ENCODE measurements around the gene MAG. TPM values are rescaled to one million over a fixed set of nuclear protein-coding genes. Genes with fewer than 3 reads are reported as not detected.

The MAG gene
- total RNA-seq, 1 donor from 2014 or later, result not detected

DNA sequence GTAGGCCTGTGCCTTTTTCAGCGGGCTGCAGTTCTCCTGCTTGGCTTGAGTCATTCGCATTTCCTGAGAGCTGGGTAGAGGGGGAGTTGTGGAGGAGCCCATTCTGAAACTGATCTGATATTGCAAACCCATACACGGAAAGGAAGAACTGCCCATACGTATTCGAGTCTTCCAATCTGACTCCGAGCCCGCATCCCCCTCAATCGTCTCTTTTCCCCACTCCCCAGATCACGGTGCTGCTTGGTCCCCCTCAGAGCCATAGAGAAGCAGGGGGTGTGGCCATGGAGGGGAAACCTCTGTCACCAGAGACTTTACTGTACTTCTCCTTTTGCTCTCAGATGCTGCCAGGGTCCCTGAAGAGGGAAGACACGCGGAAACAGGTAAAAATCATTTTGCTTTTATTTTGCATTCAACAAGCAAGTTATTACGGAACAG is 36.9 kb downstream of the MAG start, which contains the start of gene CD22:
Gene CD22 (plus strand): TSS at position 337 of the 435 bp plus-strand sequence. CDS start 2,854 bp downstream, outside the sequence.
- ATAC-seq, result peak in 1 of 2 donors; percentile 36
- TF ChIP-seq, protein P1, sequence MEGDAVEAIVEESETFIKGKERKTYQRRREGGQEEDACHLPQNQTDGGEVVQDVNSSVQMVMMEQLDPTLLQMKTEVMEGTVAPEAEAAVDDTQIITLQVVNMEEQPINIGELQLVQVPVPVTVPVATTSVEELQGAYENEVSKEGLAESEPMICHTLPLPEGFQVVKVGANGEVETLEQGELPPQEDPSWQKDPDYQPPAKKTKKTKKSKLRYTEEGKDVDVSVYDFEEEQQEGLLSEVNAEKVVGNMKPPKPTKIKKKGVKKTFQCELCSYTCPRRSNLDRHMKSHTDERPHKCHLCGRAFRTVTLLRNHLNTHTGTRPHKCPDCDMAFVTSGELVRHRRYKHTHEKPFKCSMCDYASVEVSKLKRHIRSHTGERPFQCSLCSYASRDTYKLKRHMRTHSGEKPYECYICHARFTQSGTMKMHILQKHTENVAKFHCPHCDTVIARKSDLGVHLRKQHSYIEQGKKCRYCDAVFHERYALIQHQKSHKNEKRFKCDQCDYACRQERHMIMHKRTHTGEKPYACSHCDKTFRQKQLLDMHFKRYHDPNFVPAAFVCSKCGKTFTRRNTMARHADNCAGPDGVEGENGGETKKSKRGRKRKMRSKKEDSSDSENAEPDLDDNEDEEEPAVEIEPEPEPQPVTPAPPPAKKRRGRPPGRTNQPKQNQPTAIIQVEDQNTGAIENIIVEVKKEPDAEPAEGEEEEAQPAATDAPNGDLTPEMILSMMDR (IDR thresholded peaks at IDR 0.05), result no peak
- DNase-seq, result no peak
- Histone ChIP-seq H3K9me3 (no peaks in the 10 kb centered on the region), H3K36me3 (no peaks in the 10 kb centered on the region), H3K4me3 (no peak within 1 kb of the TSS), H3K4me1 (no peaks in the 10 kb centered on the region), H3K27ac (no peak within 1 kb of the TSS), H3K27me3 (ENCODE audit: low read depth) (peaks cover 20% of the 10 kb centered on the region)
- intact Hi-C loops (cut with DNase I), result no loop called here

DNA sequence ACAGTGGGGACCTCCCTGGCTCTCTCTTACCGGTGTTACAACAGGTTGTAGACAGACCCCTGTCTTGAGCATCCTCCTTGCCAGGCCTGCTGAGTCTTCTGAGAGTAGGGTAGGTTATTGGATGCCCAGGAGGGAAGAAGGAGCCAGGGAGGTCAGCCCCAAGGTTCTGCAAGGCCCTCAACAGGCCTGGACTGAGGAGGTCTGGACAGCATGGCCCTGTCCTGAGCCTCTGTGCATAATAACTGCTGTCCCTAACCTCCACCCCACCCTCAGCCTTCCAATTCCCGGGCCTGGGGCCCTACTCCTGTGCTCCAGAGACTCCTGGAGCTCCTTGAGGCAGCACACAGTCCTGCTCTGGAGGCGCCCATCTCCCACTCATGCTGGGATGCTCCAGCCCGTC is 37.4 kb downstream of the MAG start:
- H3K4me1 ChIP-seq, result no peaks in the 10 kb centered on the region
- DNase-seq (no peak), ATAC-seq (peak in 1 of 2 donors; percentile 38)
- H3K27ac ChIP-seq, result no peak overlapping the region
- peaks cover 24% of the 10 kb centered on the region for H3K27me3 ChIP-seq (ENCODE audit: low read depth)
- no peak overlapping the region for H3K4me3 ChIP-seq
- intact Hi-C loops (cut with DNase I), result no loop called here
- no peaks in the 10 kb centered on the region for H3K36me3 ChIP-seq
- TF ChIP-seq, protein P1 (IDR thresholded peaks at IDR 0.05), result no peak
- no peaks in the 10 kb centered on the region for H3K9me3 ChIP-seq

DNA sequence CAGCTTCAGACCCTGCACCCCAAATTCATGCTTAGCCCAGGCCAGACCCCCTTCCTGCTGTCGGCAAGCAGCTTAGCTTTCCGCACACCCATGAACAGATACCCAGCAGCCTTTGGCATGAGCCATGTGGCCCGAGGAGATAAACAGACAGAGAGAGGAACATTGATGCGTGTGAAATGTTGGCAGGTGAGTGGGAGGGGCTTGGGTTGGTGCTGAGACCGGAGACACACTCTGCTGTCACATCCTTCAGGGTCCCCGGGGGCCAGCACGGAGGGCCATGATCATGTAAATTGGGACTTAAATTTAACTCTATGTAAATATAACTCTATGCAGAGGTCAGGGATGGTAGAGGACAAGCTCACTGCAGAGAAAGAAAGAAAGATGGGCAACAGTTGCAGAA is 38.5 kb downstream of the MAG start:
- Histone ChIP-seq H3K4me1 (no peaks in the 10 kb centered on the region), H3K36me3 (no peaks in the 10 kb centered on the region), H3K4me3 (no peak overlapping the region), H3K27me3 (ENCODE audit: low read depth) (peaks cover 26% of the 10 kb centered on the region), H3K27ac (no peak overlapping the region), H3K9me3 (no peaks in the 10 kb centered on the region)
- DNase-seq, result no peak
- peak in 1 of 2 donors; percentile 10 for ATAC-seq
- intact Hi-C loops (cut with DNase I), result no loop called here
- TF ChIP-seq, protein P1 (IDR thresholded peaks at IDR 0.05), result no peak

DNA sequence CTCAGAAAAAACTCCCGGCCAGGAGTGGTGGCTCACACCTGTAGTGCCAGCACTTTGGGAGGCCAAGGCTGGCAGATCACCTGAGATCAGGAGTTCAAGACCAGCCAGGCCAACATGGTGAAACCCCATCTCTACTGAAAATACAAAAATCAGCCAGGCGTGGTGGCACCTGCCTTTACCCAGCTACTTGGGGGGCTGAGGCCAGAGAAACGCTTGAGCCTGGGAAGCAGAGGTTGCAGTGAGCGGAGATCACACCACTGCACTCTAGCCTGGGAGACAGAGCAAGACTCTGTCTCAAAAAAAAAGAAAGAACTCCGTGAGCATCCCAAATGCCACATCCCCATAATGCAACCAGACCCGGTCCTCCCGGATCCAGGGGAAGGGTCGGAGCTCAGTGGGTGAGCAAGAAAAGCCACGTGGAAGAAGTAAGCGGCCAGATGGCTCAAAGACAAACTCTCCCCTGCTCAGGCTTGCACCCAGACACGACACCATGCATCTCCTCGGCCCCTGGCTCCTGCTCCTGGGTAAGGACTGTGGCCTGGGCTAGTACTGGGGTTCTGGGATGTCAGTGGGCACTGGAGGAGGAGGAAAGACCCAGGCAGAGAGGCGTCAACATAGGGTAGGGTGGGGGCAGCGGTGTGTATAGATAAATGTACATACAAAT is 39.7 kb downstream of the MAG start:
- H3K27me3 ChIP-seq (ENCODE audit: low read depth), result peaks cover 26% of the 10 kb centered on the region
- no peaks in the 10 kb centered on the region for H3K36me3 ChIP-seq
- no peaks in the 10 kb centered on the region for H3K4me1 ChIP-seq
- no peak for DNase-seq
- TF ChIP-seq, protein P1 (IDR thresholded peaks at IDR 0.05), result no peak
- H3K9me3 ChIP-seq, result no peaks in the 10 kb centered on the region
- intact Hi-C loops (cut with DNase I), result no loop called here
- no peak overlapping the region for H3K27ac ChIP-seq
- ATAC-seq, result no peak
- no peak overlapping the region for H3K4me3 ChIP-seq

DNA sequence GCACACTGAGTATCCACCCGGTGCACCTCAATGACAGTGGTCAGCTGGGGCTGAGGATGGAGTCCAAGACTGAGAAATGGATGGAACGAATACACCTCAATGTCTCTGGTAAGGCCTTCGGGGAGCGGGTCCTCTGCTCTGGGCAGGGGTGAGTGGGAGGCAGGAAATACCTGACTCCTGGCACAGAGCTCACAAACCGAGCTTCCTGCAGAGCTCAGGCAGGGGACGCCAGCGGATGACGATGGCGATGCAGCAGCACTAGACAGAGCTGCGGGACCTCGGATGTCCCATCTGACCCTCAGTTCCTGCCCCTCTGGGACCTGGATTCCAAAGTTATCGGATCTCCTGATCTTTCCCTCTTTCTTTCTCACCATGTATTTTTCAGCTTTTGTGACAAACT is 40.9 kb downstream of the MAG start:
- H3K4me3 ChIP-seq, result no peak overlapping the region
- H3K9me3 ChIP-seq, result no peaks in the 10 kb centered on the region
- DNase-seq (no peak), ATAC-seq (no peak)
- intact Hi-C loops (cut with DNase I), result no loop called here
- TF ChIP-seq, protein P1 (IDR thresholded peaks at IDR 0.05), result no peak
- peaks cover 26% of the 10 kb centered on the region for H3K27me3 ChIP-seq (ENCODE audit: low read depth)
- H3K27ac ChIP-seq, result no peak overlapping the region
- H3K4me1 ChIP-seq, result no peaks in the 10 kb centered on the region
- no peaks in the 10 kb centered on the region for H3K36me3 ChIP-seq
